ENCODE measurements around the gene VGLL4. TPM values are rescaled to one million over a fixed set of nuclear protein-coding genes. Genes with fewer than 3 reads are reported as not detected.

Gene VGLL4
- total RNA-seq, 1 experiment from 2014 or later, result 43.0 TPM

- TF ChIP-seq, protein P1, sequence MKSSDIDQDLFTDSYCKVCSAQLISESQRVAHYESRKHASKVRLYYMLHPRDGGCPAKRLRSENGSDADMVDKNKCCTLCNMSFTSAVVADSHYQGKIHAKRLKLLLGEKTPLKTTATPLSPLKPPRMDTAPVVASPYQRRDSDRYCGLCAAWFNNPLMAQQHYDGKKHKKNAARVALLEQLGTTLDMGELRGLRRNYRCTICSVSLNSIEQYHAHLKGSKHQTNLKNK (CRISPR knock-in tag; IDR thresholded peaks at IDR 0.05), result no peak
- TF ChIP-seq FOXP1 (CRISPR knock-in tag; IDR thresholded peaks at IDR 0.05; ENCODE audit: borderline replicate concordance) (no peak), JUN (CRISPR knock-in tag; IDR thresholded peaks at IDR 0.05) (no peak)
These were observed 38.3 kb downstream of the VGLL4 start (continued) for GRCh38 chr3:11605398-11605797.

DNA sequence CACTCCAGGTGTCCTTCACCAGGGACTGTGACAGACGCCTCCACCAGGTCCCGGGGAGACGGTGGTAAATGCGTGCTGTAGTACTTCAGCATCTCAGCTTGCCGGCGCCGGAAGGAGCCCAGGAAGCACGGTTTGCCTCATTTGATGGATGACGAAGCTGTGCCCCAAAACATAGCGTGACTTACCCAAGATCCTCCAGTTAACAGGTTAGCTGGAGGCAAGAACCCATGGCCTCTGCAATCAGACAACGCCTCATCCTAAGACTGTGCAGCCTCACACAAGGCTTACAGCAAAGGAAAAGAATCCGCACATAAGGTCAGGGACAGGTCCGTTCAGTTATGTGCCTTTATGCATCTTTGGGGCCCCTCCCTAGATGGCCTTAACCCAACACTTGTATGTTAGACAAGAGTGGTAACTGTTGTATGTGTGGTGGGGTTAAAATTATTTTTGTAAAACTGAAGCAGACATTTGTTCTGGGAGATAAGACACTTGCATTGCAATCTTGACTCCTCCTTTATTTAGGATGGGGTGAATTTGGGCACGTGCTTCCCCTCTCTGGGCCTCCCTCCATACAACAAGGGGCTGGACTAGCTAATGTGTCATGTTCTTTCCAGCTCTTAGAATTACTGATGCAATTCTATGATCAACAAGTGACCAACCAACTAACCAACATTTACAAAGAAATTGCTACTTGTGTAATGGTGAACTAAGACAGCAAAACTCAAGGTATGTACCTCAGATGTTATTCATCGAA, 39.4 kb downstream of the VGLL4 start:
- ATAC-seq, result no peak
- CTCF ChIA-PET, result interaction anchor here (1.3 kb wide), 1 partner anchor 34 kb away, joined by 3 read pairs; no protein-coding TSS in a partner anchor
- DNase-seq (ENCODE audit: low spot score), result no peak
- H3K9me3 Mint-ChIP-seq, result no peaks in the 10 kb centered on the region
- peaks cover 10% of the 10 kb centered on the region for H3K36me3 Mint-ChIP-seq
- TF ChIP-seq MAX (CRISPR knock-in tag; IDR thresholded peaks at IDR 0.05) (no peak), ATF2 (CRISPR knock-in tag; IDR thresholded peaks at IDR 0.05; ENCODE audit: borderline replicate concordance, low read depth) (no peak), KAT7 (CRISPR knock-in tag; IDR thresholded peaks at IDR 0.05; ENCODE audit: borderline replicate concordance) (no peak), MXD4 (CRISPR knock-in tag; IDR thresholded peaks at IDR 0.05; ENCODE audit: borderline replicate concordance) (no peak), MYBL2 (CRISPR knock-in tag; IDR thresholded peaks at IDR 0.05) (no peak)
- no peak overlapping the region for H3K4me3 Mint-ChIP-seq
- peaks cover 78% of the 10 kb centered on the region for H3K4me1 Mint-ChIP-seq
- no peaks in the 10 kb centered on the region for H3K27me3 Mint-ChIP-seq (ENCODE audit: low read depth)
- POLR2A ChIA-PET, result no interaction called here
- H3K27ac Mint-ChIP-seq, result peak overlapping the region; percentile 76; the same call in 1 of the 2 replicates

DNA sequence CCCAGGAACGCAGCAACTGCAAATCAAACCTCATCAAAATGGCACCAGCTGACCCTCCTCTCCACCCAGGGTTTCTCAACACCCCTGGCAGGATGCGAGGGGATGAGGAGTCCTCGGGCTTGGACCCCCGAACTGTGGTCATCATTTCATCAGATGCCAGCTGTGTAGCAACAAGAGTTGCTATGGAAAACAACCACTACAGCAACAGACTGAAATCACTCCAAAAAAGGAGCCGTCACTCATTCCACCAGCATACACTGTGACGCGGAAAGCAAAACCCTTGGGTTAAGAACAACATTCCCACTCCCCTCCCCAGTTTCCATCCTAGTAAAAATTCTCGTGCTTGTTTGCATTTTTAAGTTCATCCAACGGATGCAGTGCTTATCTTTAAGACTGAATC, 40.1 kb downstream of the VGLL4 start:
- ATAC-seq (no peak), DNase-seq (ENCODE audit: low spot score) (no peak)
- Mint-ChIP-seq H3K27me3 (ENCODE audit: low read depth) (no peaks in the 10 kb centered on the region), H3K4me3 (no peak overlapping the region), H3K9me3 (no peaks in the 10 kb centered on the region), H3K36me3 (peaks cover 14% of the 10 kb centered on the region), H3K27ac (peak overlapping the region; percentile 76), H3K4me1 (peaks cover 75% of the 10 kb centered on the region)
- POLR2A ChIA-PET, result no interaction called here
- CTCF ChIA-PET, result interaction anchor here (1.3 kb wide), 1 partner anchor 34 kb away, joined by 3 read pairs; no protein-coding TSS in a partner anchor
- TF ChIP-seq TP53 (CRISPR knock-in tag; IDR thresholded peaks at IDR 0.05) (no peak), TCF7 (CRISPR knock-in tag; IDR thresholded peaks at IDR 0.05; ENCODE audit: low read depth) (no peak), MXD4 (CRISPR knock-in tag; IDR thresholded peaks at IDR 0.05; ENCODE audit: borderline replicate concordance) (no peak), ATF2 (CRISPR knock-in tag; IDR thresholded peaks at IDR 0.05; ENCODE audit: borderline replicate concordance, low read depth) (no peak), USF2 (CRISPR knock-in tag; IDR thresholded peaks at IDR 0.05) (no peak), JUN (CRISPR knock-in tag; IDR thresholded peaks at IDR 0.05) (no peak), TEAD1 (CRISPR knock-in tag; IDR thresholded peaks at IDR 0.05) (no peak), ZNF512 (CRISPR knock-in tag; IDR thresholded peaks at IDR 0.05; ENCODE audit: borderline replicate concordance) (no peak), PREB (CRISPR knock-in tag; IDR thresholded peaks at IDR 0.05; ENCODE audit: borderline replicate concordance) (no peak), ZNF263 (CRISPR knock-in tag; IDR thresholded peaks at IDR 0.05; ENCODE audit: low read depth) (no peak)
- TF ChIP-seq, protein P2, sequence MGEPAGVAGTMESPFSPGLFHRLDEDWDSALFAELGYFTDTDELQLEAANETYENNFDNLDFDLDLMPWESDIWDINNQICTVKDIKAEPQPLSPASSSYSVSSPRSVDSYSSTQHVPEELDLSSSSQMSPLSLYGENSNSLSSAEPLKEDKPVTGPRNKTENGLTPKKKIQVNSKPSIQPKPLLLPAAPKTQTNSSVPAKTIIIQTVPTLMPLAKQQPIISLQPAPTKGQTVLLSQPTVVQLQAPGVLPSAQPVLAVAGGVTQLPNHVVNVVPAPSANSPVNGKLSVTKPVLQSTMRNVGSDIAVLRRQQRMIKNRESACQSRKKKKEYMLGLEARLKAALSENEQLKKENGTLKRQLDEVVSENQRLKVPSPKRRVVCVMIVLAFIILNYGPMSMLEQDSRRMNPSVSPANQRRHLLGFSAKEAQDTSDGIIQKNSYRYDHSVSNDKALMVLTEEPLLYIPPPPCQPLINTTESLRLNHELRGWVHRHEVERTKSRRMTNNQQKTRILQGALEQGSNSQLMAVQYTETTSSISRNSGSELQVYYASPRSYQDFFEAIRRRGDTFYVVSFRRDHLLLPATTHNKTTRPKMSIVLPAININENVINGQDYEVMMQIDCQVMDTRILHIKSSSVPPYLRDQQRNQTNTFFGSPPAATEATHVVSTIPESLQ (CRISPR knock-in tag; IDR thresholded peaks at IDR 0.05), result no peak
- TF ChIP-seq, protein P3, sequence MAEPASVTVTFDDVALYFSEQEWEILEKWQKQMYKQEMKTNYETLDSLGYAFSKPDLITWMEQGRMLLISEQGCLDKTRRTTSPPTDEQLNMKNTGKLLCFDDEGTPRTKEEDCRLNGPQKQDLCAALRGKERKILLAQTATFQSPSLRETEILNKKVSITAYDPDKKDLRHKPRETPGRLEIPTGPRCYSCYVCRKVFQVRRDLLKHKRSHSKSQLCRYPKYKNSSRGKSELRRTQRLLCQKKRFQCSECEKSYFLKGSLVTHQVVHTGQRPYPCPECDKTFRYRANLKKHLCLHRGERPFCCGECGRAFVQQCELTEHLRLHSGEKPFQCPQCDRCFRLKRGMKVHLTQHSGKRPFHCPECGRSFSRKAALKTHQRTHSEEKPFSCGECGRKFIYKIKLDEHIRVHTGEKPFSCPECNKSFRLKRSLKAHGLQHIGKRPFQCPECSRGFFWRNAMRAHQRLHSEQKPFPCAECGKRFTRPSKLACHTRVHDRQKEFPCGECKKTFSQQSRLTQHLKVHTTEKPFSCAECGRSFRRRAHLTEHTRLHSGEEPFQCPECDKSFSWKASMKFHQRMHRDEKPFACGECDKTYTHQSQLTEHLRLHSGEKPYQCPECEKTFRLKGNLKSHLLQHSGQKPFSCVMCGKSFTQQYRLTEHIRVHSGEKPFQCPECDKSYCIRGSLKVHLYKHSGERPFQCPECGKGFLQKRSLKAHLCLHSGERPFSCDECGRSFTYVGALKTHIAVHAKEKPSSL (CRISPR knock-in tag; conservative IDR thresholded peaks at IDR 0.05), result no peak
- TF ChIP-seq, protein P4, sequence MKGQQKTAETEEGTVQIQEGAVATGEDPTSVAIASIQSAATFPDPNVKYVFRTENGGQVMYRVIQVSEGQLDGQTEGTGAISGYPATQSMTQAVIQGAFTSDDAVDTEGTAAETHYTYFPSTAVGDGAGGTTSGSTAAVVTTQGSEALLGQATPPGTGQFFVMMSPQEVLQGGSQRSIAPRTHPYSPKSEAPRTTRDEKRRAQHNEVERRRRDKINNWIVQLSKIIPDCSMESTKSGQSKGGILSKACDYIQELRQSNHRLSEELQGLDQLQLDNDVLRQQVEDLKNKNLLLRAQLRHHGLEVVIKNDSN (CRISPR knock-in tag; IDR thresholded peaks at IDR 0.05), result no peak

All from WTC11 (cell line).